Stimulated activated naive CD8-positive, alpha-beta T cell treated with anti-CD3 and anti-CD28 coated beads, Interleukin-15, amount 100 ng/mL, for 72 hours (primary cell): Measurements from ENCODE around the gene CD82.
"Not testable (repeated sequence)": the region's sequence is repeated elsewhere in the genome, so short reads cannot be mapped to it uniquely, and the experiment has no call there.

Source experiments
- ATAC-seq: fragments of 150-1000 bp; cut with Tn5 transposase; 2 replicates; pipeline ENCODE4 v1.10.0; 2021; ENCODE audit warnings: mild to moderate bottlenecking, moderate library complexity
- DNase-seq, 2 donors: peaks; one replicate each; pipeline ENCODE4 v3.0.0; 2021 to 2022
- H3K27ac Mint-ChIP-seq, 2 donors: one replicate each; pipeline ENCODE4 v1.8.0; 2022; ENCODE audit warnings: mild to moderate bottlenecking in 2 of 2, mixed read lengths in 2 of 2, moderate library complexity in 2 of 2
- H3K27me3 Mint-ChIP-seq: one replicate; pipeline ENCODE4 v1.8.0; 2022; ENCODE audit warnings: mixed read lengths
- H3K4me1 Mint-ChIP-seq: one replicate; pipeline ENCODE4 v1.8.0; 2022; ENCODE audit warnings: mild to moderate bottlenecking, mixed read lengths
- H3K4me3 Mint-ChIP-seq, 2 donors: one replicate each; pipeline ENCODE4 v1.8.0; 2022; ENCODE audit warnings: mild to moderate bottlenecking in 2 of 2, mixed read lengths in 2 of 2, moderate library complexity in 1 of 2
- H3K9me3 Mint-ChIP-seq, 2 donors: one replicate each; pipeline ENCODE4 v1.8.0; 2022; ENCODE audit warnings: mixed read lengths in 2 of 2

Gene CD82

DNA sequence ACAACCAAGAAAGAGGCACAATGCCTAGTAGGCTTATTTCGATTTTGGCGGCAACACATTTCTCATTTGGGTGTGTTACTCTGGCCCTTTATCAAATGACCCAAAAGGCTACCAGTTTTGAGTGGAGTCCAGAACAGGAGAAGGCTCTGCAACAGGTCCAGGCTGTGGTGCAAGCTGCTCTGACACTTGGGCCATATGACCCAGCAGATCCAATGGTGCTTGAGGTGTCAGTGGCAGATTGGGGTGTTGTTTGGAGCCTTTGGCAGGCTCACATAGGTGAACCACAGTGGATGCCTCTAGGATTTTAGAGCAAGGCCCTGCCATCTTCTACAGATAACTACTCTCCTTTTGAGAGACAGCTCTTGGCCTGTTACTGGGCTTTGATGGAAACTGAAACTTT is 17.9 kb upstream of the CD82 start:
- H3K9me3 Mint-ChIP-seq: peaks cover 5 to 14% of the 10 kb centered on the region in 2 donors
- H3K27ac Mint-ChIP-seq, H3K4me3 Mint-ChIP-seq, DNase-seq, H3K27me3 Mint-ChIP-seq, H3K4me1 Mint-ChIP-seq, ATAC-seq: not testable (repeated sequence)

DNA sequence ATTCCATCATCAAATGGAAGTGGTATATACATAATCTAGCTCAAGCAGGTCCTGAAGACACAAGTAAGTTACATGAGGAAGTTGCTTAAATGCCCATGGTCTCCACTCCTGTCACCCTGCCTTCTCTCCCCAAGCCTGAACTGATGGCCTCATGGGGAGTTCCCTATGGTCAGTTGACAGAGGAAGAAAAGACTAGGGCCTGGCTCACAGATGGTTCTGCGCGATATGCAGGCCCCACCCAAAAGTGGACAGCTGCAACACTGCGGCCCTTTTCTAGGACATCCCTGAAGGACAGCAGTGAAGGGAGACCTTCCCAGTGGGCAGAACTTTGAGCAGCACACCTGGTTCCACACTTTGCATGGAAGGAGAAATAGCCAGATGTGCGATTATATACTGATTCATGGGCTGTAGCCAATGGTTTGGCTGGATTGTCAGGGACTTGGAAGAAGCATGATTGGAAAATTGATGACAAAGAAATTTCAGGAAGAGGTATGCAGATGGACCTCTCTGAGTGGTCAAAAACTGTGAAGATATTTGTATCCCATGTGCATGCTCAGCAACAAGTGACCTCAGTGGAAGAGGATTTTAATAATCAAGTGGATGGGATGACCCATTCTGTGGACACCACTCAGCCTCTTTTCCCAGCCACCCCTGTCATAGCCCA is 17.3 kb upstream of the CD82 start:
- H3K4me1 Mint-ChIP-seq: no peaks in the 10 kb centered on the region
- ATAC-seq (no peak), DNase-seq (no peak)
- H3K27me3 Mint-ChIP-seq: no peaks in the 10 kb centered on the region
- no peak overlapping the region for H3K4me3 Mint-ChIP-seq
- H3K9me3 Mint-ChIP-seq: peaks cover 5 to 14% of the 10 kb centered on the region in 2 donors
- peak overlapping the region in 1 of 2 donors; percentile 63 for H3K27ac Mint-ChIP-seq

DNA sequence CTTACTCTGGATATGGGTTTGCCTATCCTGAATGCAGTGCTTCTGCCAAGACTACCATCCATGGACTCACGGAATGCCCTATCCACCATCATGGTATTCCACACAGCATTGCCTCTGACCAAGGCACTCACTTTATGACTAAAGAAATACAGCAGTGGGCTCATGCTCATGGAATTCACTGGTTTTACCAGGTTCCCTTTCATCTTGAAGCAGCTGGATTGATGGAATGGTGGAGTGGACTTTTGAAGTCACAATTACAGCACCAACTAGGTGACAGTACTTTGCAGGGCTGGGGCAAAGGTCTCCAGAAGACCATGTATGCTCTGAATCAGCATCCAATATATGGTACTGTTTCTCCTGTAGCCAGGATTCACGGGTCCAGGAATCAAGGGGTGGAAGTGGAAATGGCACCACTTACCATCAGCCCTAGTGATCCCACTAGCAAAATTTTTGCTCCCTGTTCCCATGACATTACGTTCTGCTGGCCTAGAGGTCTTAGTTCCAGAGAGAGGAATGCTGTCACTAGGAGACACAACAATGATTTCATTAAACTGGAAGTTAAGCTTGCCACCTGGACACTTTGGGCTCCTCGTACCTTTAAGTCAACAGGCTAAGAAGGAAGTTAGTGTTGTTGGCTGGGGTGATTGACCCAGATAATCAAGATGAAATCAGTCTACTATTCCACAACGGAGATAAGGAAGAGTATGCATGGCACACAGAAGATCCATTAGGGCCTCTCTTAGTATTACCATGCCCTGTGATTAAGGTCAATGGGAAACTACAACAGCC is 16.3 kb upstream of the CD82 start:
- not testable (repeated sequence) for H3K27me3 Mint-ChIP-seq, H3K4me3 Mint-ChIP-seq, H3K27ac Mint-ChIP-seq, DNase-seq, H3K4me1 Mint-ChIP-seq, ATAC-seq
- peaks cover 5 to 14% of the 10 kb centered on the region in 2 donors for H3K9me3 Mint-ChIP-seq

DNA sequence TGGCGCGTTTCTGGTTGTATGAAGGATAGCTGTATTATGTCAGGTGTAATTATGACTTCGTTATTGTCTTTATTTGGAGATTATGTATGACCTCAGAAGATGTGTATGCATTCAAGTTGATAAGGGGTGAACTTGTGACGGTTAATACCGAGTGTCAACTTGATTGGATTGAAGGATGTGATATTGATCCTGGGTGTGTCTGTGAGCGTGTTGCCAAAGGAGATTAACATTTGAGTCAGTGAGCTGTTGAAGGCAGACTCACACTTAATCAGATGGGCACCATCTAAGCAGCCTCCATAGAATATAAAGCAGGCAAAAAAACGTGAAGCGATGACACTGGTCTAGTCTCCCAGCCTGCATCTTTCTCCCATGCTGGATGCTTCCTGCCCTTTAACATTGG is 15.3 kb upstream of the CD82 start:
- DNase-seq (no peak), ATAC-seq (no peak)
- Mint-ChIP-seq H3K27me3 (no peaks in the 10 kb centered on the region), H3K9me3 (peaks cover 5 to 14% of the 10 kb centered on the region in 2 donors), H3K27ac (no peak overlapping the region), H3K4me3 (no peak overlapping the region), H3K4me1 (no peaks in the 10 kb centered on the region)

DNA sequence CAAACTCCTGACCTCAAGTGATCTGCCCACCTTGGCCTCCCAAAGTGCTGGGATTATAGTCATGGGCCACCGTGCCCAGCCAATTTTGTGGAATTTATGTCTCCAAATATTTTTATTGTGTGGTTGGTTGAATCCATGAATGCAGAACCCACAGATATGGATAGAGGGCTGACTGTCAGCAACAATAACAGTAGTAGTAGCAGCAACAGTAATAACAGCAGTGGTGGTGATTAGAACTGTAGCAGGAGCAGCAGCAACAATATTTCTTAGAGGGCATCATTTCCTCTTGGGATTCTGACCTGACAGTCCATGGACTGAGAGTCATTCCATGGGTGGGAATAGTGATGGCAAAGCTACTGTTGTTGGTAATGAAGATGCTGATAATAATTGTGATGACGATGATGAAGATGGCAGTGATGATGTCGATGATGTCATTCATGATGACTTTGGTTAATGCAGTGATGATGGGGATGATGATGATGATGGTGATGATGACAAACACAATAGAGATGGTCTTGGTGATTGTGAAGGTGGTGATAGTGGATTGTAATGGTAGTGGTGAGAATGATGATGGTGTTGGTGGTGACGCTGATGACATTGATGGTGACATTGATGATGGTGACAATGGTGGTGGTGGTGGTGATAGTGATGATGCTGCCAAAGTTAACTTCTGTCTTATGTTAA is 13.9 kb upstream of the CD82 start:
- Mint-ChIP-seq H3K27me3 (no peaks in the 10 kb centered on the region), H3K9me3 (peaks cover 5 to 14% of the 10 kb centered on the region in 2 donors), H3K4me1 (peaks cover 2% of the 10 kb centered on the region), H3K4me3 (no peak overlapping the region), H3K27ac (no peak overlapping the region)
- no peak for DNase-seq
- ATAC-seq: peak; percentile 28

DNA sequence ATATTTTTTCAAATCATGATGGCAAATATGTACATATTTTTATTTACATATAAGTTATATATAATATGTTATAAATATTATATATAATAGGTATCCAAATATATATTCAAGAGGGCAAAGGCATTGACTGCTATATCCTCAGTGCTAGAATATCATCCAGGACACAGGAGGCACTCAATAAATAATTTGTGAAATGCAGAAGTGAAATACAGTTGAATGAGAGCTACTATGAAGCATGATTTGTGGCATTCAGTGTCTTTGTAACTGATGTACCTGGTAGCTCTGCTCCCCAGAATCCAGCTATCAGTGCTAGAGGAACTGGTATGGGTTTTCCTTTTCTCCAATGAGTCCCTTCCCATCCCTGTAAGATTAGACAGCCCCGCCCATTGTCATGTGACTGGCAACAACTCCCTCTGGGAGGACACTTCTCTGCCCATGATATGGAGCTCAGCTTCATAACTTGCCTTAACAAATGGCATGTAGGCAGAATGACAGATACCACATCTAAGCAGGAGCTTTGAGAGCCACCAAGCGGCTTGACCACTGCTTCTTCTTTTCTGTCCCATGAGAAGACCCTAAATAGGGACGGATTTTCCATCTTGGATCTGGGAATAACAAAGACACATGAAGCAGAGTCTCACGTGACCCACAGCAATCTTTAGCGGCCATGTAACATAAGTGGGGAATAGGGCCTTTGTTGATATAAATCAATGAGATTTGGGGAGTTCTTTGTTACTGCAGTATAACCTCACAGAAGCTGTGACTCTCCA is 10.2 kb upstream of the CD82 start:
- Mint-ChIP-seq H3K9me3 (peaks cover 5 to 8% of the 10 kb centered on the region in 2 donors), H3K27ac (no peak overlapping the region), H3K4me1 (peaks cover 26% of the 10 kb centered on the region), H3K27me3 (no peaks in the 10 kb centered on the region), H3K4me3 (no peak overlapping the region)
- DNase-seq: no peak
- no peak for ATAC-seq

DNA sequence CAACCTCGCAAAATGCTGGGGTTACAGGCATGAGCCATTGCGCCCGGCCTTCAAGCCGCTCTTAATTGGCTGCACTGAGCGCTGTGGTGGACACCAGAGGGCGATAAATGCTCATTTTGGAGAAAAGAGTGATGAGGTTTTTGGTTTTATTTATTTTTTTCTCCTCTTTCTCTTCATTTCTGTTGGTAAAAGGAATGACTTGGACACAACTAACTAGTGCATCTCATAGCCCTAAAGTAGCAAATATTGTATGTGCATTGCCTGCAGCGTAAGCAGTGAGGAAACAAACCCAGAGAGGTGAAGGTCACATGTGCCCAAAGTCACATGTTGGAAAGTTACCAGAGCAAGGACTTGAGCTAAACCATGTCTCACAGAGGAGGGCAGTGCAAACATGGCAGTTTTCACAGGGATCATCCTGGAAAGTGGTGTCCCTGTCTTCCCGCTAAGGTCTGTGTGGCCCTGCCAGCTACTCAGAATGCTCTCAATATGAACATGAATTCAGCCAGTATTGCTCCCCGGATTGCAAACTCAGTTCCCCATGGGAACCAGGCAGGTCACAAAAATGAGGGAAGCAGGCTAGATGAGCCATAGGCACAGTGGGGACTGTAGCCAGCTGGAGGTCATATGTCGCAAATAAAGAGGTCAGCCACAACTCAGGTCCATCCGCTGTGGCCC is 8.6 kb upstream of the CD82 start:
- Mint-ChIP-seq H3K4me1 (peaks cover 39% of the 10 kb centered on the region), H3K27ac (peak overlapping the region; percentile 16 to 80), H3K27me3 (no peaks in the 10 kb centered on the region), H3K4me3 (peak overlapping the region in 1 of 2 donors; percentile 33), H3K9me3 (peaks cover 1 to 3% of the 10 kb centered on the region in 2 donors)
- ATAC-seq (peak; percentile 73), DNase-seq (peak; percentile 46 to 60)

DNA sequence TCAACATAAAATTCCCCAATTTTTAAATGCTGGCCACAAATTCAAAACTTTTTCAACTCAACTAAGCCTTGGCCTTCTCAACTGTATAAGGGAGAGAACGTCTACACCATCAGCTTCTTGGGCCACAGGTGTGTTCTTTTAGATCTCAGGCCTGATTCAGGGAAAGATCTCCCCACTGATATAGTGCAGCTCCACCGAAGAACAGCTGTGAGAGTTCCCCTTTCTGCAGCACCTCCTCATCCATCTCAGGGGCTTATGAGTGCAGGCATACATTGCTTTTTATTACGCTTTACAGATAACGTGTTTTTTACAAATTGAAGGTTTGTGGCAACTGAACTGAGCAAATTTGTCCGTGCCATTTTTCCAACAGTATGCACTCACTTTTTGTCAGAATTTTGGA is 8.0 kb upstream of the CD82 start:
- Mint-ChIP-seq H3K9me3 (no peaks in the 10 kb centered on the region), H3K27me3 (no peaks in the 10 kb centered on the region), H3K4me1 (peaks cover 44% of the 10 kb centered on the region), H3K4me3 (no peak overlapping the region), H3K27ac (no peak overlapping the region)
- DNase-seq (no peak), ATAC-seq (no peak)

DNA sequence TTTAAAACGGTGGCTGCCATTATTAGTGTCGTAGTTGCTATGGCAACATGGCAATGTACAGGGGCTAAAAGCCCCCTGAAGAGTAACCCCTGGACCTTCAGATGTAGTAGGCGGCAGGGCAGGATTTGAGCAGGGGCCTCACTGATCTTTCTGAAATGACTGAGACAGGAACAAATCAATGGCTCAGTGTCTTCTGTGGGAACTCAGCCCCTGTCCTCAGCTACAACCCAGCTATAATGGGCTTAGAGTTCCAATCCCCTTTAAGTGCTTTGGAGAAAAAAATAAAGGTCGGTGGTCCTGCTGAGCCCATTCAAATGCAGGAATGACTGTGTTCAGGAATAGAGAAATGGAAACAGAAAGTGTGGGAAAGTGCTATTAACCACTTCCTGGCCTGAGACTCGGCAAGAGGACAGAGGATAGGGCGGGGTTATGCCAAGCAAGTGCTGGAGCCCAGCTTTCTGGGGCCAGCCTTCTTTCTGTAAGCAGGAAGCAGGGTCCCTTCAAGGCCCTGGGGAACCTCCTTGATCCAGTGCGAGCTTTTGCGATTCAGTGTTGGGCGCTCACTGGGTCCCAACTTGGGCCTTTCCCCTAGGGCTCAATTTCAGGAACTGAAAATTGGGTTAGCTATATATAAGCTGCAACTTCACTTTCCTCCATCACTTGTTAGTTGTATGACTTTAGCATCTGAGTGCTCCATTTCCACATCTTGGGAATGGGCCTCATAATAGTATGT is 6.1 kb upstream of the CD82 start:
- H3K27me3 Mint-ChIP-seq: no peaks in the 10 kb centered on the region
- H3K27ac Mint-ChIP-seq: peak overlapping the region in 1 of 2 donors; percentile 89
- H3K4me3 Mint-ChIP-seq: peak overlapping the region; percentile 33 to 56
- DNase-seq: peak; percentile 20 to 42
- peaks cover 56% of the 10 kb centered on the region for H3K4me1 Mint-ChIP-seq
- ATAC-seq: peak; percentile 86
- H3K9me3 Mint-ChIP-seq: no peaks in the 10 kb centered on the region

DNA sequence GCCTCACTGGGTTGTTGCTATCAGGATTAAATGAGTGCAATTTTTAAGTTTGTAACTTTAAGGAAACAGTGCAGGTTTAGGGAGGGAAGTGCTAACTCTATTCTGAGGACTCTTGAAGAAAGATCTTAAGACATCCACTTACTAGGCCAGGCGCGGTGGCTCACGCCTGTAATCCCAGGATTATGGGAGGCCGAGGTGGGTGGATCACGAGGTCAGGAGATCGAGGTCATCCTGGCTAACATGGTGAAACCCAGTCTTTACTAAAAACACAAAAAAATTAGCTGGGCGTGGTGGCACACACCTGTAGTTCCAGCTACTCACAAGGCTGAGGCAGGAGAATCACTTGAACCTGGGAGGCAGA is 5.5 kb upstream of the CD82 start:
- ATAC-seq, H3K9me3 Mint-ChIP-seq, H3K27me3 Mint-ChIP-seq, DNase-seq: not testable (repeated sequence)
- peak overlapping the region in 1 of 2 donors; percentile 29 for H3K4me3 Mint-ChIP-seq
- peak overlapping the region in 1 of 2 donors; percentile 89 for H3K27ac Mint-ChIP-seq
- H3K4me1 Mint-ChIP-seq: peaks cover 62% of the 10 kb centered on the region

DNA sequence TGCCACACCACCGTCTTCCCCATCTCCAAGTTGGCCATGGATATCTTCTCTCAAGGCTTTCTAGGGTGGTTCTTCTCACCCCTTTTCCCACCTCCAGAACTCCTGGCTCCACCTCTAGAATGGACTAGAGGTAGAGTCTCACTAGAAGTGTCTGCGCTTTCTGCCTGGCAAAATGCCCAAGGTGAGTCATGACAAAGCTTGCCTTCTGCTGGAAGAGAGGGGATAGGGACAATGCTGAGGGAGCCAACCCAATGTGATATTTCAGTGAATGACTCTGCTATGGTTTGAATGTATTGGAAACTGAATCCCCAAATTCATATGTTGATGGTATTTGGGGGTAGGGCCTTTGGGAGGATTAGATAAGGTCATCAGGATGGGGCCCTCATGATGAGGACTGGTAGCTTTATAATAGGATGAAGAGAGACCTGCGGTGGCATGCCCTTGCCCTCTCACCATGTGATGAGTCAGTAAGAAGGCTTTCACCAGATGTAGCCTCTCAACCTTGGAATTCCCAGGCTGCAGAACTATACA is 4.1 kb upstream of the CD82 start:
- H3K27me3 Mint-ChIP-seq: no peaks in the 10 kb centered on the region
- no peak overlapping the region for H3K27ac Mint-ChIP-seq
- ATAC-seq (no peak), DNase-seq (no peak)
- H3K4me3 Mint-ChIP-seq: no peak overlapping the region
- no peaks in the 10 kb centered on the region for H3K9me3 Mint-ChIP-seq
- H3K4me1 Mint-ChIP-seq: peaks cover 64% of the 10 kb centered on the region

DNA sequence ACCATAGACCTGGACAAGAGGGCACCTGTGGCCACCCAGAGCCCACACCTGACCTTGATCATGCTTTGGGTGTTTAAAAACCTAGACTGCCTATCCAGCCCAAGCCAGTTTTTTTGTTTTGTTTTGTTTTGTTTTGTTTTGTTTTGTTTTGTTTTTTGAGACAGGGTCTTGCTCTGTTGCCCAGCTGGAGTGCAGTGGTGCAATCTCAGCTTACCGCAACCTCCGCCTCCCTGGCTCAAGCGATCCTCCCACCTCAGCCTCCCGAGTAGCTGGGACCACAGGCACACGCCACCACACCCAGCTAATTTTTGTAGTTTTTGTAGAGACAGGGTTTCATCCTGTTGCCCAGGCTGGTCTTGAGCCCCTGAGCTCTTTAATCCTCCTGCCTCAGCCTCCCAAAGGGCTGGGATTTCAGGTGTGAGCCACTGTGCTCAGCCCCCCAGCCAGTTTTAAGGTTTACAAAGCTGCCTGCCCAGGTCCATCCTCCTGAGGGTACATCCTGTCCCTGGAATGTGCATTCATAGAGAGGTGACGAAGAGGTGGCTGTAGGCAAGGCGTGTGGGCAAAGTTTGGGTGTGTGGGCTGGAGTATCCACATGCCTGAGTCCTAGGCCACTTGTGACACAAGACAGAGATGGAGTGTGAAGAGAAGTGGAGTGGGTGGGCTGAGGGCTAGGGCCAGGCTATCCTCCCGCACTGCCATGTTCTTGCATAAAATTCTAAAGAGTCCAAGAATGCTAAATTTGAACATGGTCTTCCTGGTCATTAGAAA is 3.3 kb upstream of the CD82 start:
- Mint-ChIP-seq H3K27ac (no peak overlapping the region), H3K27me3 (no peaks in the 10 kb centered on the region), H3K4me3 (no peak overlapping the region), H3K4me1 (peaks cover 62% of the 10 kb centered on the region), H3K9me3 (peaks cover 0 to 1% of the 10 kb centered on the region in 2 donors)
- DNase-seq: no peak
- no peak for ATAC-seq

DNA sequence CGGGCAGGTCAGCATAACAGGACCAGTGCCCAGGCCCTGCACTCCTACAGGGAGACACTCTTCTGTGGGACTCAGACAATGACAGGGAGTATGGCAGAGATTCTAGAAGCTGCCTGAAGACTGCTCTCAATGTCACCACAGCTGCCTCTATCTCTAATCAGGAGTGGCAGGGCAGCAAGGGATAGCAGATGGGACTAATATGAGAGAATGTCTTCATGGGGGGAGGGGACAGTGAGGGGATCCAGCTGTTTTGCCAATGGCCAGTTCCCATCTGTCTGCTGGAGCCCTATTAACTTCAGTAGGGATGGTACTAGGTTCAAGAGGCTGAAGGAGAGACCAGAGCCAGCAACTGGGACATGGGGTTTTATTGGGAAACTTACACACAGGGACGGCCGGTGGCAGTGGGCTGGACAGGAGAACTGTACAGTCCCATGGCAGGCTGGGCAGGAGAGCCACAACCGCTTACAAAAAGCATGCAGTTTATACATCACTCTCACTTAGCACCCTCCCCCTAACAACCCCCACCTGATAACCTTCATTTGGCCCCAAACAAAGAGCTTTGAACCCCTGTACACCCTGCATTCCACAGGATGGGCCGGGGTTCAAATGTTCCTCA is 2.5 kb upstream of the CD82 start:
- H3K4me1 Mint-ChIP-seq: peaks cover 64% of the 10 kb centered on the region
- H3K9me3 Mint-ChIP-seq: peaks cover 8 to 9% of the 10 kb centered on the region in 2 donors
- H3K27me3 Mint-ChIP-seq: no peaks in the 10 kb centered on the region
- DNase-seq: no peak
- H3K27ac Mint-ChIP-seq: no peak overlapping the region
- H3K4me3 Mint-ChIP-seq: no peak overlapping the region
- ATAC-seq: no peak
